ENCODE data around the gene SAMM50. TPM values are rescaled to one million over a fixed set of nuclear protein-coding genes. Genes with fewer than 3 reads are reported as not detected.

The SAMM50 gene
- total RNA-seq, 2 donors from 2014 or later: 10.2 to 20.2 TPM

DNA sequence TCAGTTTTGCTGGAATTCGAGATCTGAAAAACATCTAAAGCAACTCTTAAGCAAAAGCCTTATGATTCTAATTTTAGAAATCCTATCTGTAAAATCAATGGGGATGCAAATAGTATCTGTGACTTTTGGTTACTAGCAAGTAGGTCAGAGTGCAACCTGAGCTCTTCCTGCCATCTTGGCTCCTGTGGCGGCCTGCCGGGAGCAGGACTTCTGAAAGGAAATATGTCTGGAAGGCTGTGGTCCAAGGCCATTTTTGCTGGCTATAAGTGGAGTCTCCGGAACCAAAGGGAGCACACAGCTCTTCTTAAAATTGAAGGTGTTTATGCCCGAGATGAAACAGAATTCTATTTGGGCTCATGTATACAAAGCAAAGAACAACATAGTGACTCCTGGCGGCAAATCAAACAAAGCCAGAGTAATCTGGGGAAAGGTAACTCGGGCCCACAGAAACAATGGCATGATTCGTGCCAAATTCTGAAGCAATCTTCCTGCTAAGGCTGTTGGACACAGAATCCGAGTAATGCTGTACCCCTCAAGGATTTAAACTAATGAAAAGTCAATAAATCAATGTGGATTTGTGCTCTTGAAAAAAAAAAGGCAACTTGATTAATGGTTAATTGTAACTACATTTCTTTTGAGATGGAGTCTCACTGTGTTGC is 1.7 kb downstream of the SAMM50 start:
- Histone ChIP-seq H3K27ac (no peak overlapping the region), H3K4me1 (peaks cover 28% of the 10 kb centered on the region), H3K36me3 (replicated peaks in 1 of 2; ENCODE audit: insufficient read depth in 1 of 2, low read depth in 2 of 2) (no peaks in the 10 kb centered on the region), H3K4me3 (no peak overlapping the region), H3K9me3 (no peaks in the 10 kb centered on the region), H3K27me3 (no peaks in the 10 kb centered on the region)
- no peak for TF ChIP-seq POLR2A (IDR thresholded peaks at IDR 0.05)
- TF ChIP-seq, protein P1, sequence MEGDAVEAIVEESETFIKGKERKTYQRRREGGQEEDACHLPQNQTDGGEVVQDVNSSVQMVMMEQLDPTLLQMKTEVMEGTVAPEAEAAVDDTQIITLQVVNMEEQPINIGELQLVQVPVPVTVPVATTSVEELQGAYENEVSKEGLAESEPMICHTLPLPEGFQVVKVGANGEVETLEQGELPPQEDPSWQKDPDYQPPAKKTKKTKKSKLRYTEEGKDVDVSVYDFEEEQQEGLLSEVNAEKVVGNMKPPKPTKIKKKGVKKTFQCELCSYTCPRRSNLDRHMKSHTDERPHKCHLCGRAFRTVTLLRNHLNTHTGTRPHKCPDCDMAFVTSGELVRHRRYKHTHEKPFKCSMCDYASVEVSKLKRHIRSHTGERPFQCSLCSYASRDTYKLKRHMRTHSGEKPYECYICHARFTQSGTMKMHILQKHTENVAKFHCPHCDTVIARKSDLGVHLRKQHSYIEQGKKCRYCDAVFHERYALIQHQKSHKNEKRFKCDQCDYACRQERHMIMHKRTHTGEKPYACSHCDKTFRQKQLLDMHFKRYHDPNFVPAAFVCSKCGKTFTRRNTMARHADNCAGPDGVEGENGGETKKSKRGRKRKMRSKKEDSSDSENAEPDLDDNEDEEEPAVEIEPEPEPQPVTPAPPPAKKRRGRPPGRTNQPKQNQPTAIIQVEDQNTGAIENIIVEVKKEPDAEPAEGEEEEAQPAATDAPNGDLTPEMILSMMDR (IDR thresholded peaks at IDR 0.05): no peak
- WGBS, 2 donors: 44 to 68% methylated on average over 9 of the region's 9 CpGs
- intact Hi-C loops (cut with DNase I): no loop called here
- ATAC-seq (no peak), DNase-seq (no peak)

DNA sequence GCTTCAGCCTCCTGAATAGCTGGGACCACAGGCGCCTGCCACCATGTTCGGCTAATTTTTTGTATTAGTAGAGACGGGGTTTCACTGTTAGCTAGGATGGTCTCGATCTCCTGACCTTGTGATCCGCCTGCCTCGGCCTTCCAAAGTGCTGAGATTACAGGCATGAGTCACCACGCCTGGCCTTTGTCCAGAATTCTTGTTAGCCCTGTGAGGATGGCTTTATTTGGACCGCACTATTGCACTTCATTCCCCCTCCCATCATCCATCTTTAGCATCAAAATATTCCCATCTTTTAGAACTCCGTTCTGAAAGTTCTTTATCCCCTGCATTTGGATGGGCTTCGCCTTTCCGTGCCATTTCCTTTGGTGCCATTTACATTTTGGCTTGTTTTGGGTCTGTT is 2.6 kb downstream of the SAMM50 start:
- WGBS, 2 donors: 86 to 87% methylated on average over 11 of the region's 11 CpGs
- DNase-seq (no peak), ATAC-seq (no peak)
- H3K4me1 ChIP-seq: peaks cover 28% of the 10 kb centered on the region
- H3K27ac ChIP-seq: no peak overlapping the region
- intact Hi-C loops (cut with DNase I): no loop called here
- no peaks in the 10 kb centered on the region for H3K9me3 ChIP-seq
- no peaks in the 10 kb centered on the region for H3K27me3 ChIP-seq
- TF ChIP-seq, protein P1 (IDR thresholded peaks at IDR 0.05): no peak
- no peak for TF ChIP-seq POLR2A (IDR thresholded peaks at IDR 0.05)
- H3K36me3 ChIP-seq (replicated peaks in 1 of 2; ENCODE audit: insufficient read depth in 1 of 2, low read depth in 2 of 2): no peaks in the 10 kb centered on the region
- no peak overlapping the region for H3K4me3 ChIP-seq

DNA sequence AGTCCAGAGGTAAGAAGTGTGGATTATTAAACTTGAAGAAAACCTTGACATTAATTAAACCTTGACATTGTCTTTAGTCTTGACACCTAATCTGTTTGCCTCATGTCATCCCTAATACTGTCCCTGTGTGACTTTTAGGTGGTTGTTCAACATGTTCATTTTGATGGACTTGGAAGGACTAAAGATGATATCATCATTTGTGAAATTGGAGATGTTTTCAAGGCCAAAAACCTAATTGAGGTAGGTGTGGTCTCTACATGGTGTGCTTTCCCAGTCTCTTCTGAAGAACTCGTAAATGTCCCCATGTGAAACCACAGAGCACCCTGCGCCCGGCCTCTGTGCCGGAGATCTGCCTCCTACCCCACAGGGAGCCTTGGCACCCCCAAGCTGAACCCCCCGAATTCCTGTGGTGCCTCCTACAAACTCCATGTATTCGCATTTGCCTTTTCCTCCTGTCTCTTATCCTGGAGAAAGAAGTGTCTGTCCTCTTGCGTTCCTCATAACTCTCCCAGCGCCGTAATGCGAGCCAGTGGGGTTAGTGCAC is 9.1 kb downstream of the SAMM50 start:
- 91 to 94% methylated on average over 10 of the region's 10 CpGs for WGBS, 2 donors
- DNase-seq (no peak), ATAC-seq (no peak)
- TF ChIP-seq POLR2A (IDR thresholded peaks at IDR 0.05): no peak
- TF ChIP-seq, protein P1 (IDR thresholded peaks at IDR 0.05): no peak
- Histone ChIP-seq H3K36me3 (replicated peaks in 1 of 2; ENCODE audit: insufficient read depth in 1 of 2, low read depth in 2 of 2) (peaks cover 0 to 25% of the 10 kb centered on the region in 2 donors), H3K4me3 (no peak overlapping the region), H3K27ac (no peak overlapping the region), H3K4me1 (no peaks in the 10 kb centered on the region), H3K9me3 (no peaks in the 10 kb centered on the region), H3K27me3 (no peaks in the 10 kb centered on the region)
- intact Hi-C loops (cut with DNase I): no loop called here

DNA sequence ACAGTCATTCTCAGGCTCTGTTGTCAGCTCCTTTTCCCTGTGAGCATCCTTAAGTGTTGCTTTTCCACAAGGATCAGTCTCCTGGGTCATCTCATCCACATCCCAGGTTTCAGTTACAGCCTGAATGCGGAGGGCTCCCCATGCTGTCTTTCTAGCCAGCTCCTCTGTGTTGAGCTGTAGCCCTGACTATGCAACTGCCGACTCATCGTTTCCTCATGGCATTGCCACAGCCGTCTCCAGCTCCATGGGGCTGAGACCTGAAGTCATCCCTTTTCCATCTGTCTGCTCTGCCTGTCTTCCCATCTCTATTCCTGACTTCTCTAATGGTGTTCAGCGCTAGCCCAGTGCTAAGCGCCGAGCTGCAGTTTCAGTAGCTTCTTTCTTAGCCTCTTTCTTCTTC is 11.8 kb downstream of the SAMM50 start:
- intact Hi-C loops (cut with DNase I): no loop called here

More for the DNA sequence above, 11.8 kb downstream of the SAMM50 start:
- no peaks in the 10 kb centered on the region for H3K4me1 ChIP-seq
- H3K27ac ChIP-seq: no peak overlapping the region
- no peak for TF ChIP-seq POLR2A (IDR thresholded peaks at IDR 0.05)
- TF ChIP-seq, protein P1 (IDR thresholded peaks at IDR 0.05): no peak
- H3K36me3 ChIP-seq (replicated peaks in 1 of 2; ENCODE audit: insufficient read depth in 1 of 2, low read depth in 2 of 2): peaks cover 0 to 25% of the 10 kb centered on the region in 2 donors
- ATAC-seq (no peak), DNase-seq (no peak)
- no peaks in the 10 kb centered on the region for H3K9me3 ChIP-seq
- no peaks in the 10 kb centered on the region for H3K27me3 ChIP-seq
- 95% methylated on average over 7 of the region's 7 CpGs for WGBS, 2 donors
- H3K4me3 ChIP-seq: no peak overlapping the region
